ENCODE data around the gene ZCCHC24. TPM values are rescaled to one million over a fixed set of nuclear protein-coding genes. Genes with fewer than 3 reads are reported as not detected.

The ZCCHC24 gene
- total and polyA plus RNA-seq, 2 of the 8 experiments (the other 6 are each of a cell fraction or from before 2014, with no cell fraction given): 3.9 to 6.9 TPM

DNA sequence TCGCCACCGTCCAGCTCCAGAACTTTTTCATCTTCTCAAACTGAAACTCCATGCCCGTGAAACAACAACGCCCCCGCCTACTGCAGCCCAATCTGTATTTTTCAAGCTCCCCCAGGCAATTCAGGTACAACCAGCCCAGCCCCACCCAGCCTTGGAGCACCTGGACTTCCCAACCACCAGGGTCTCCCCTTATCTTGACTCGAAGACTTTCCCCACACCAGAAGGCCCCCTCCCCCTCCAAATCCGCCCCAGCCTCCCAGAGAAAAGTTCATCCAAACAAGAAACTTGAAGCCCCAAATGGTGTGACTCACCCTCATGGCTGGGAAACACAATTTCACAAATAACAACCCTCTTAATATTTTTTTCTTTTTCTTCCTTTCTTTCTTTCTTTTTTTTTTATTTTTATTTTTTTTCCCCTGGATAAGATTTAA, 10.6 kb downstream of the ZCCHC24 start:
- Histone ChIP-seq H2BK20ac (ENCODE audit: low read length) (no peak overlapping the region), H3K27ac (ENCODE audit: low read depth, low read length) (no peak overlapping the region), H3K9me3 (ENCODE audit: insufficient read depth in 2 of 2, low read depth in 1 of 2, low read length in 1 of 2) (no peaks in the 10 kb centered on the region), H3K14ac (ENCODE audit: insufficient read length) (no peak overlapping the region), H3K4me1 (replicated peaks in 1 of 4; ENCODE audit: control insufficient read depth in 3 of 4, insufficient read depth in 4 of 4, low read length in 3 of 4) (peaks cover 0 to 11% (median 5%) of the 10 kb centered on the region in 4 experiments; a peak in 4 of 7 replicates), H3K36me3 (ENCODE audit: control insufficient read depth in 2 of 4, insufficient read depth in 4 of 4, low read length in 3 of 4) (no peaks in the 10 kb centered on the region), H3K4ac (replicated peaks; ENCODE audit: insufficient read length, low read depth, low read length) (no peak overlapping the region), H2AFZ (ENCODE audit: low read length) (no peak overlapping the region), H3K79me1 (ENCODE audit: low read depth, low read length) (no peaks in the 10 kb centered on the region), H2BK15ac (ENCODE audit: low read length) (no peak overlapping the region), H3K23me2 (ENCODE audit: low read depth, low read length) (no peaks in the 10 kb centered on the region), H3K23ac (ENCODE audit: insufficient read length) (no peak overlapping the region), H4K91ac (replicated peaks; ENCODE audit: insufficient read length, low read length) (no peak overlapping the region), H3K27me3 (replicated peaks in 1 of 4; ENCODE audit: control insufficient read depth in 3 of 4, extremely low read depth in 1 of 4, insufficient read depth in 3 of 4, low read length in 3 of 4) (no peaks in the 10 kb centered on the region), H3K18ac (ENCODE audit: extremely low read depth, low read length) (no peak overlapping the region), H3K4me3 (ENCODE audit: extremely low read depth in 1 of 4, insufficient read depth in 2 of 4, low read depth in 3 of 4, low read length in 4 of 4) (no peak overlapping the region), H4K20me1 (replicated peaks in 1 of 2; ENCODE audit: control insufficient read depth in 1 of 2, insufficient read depth in 2 of 2, low read length in 2 of 2) (no peaks in the 10 kb centered on the region), H2BK120ac (replicated peaks; ENCODE audit: low read depth, low read length) (no peak overlapping the region), H4K5ac (ENCODE audit: insufficient read length, low read depth, low read length) (no peak overlapping the region), H2BK12ac (ENCODE audit: low read depth, low read length) (no peak overlapping the region), H4K8ac (ENCODE audit: extremely low read depth, insufficient read depth, low read length) (no peak overlapping the region), H2BK5ac (ENCODE audit: low read depth, low read length) (no peak overlapping the region), H3K4me2 (ENCODE audit: insufficient read depth in 1 of 2, low read depth in 2 of 2, low read length in 2 of 2) (no peak overlapping the region), H3K79me2 (ENCODE audit: control insufficient read depth in 1 of 2, insufficient read depth in 2 of 2, low read length in 2 of 2) (no peaks in the 10 kb centered on the region), H3K56ac (replicated peaks; ENCODE audit: insufficient read length, low read depth, low read length) (no peak overlapping the region), H2AK5ac (ENCODE audit: low read depth, low read length) (no peak overlapping the region), H3K9ac (replicated peaks in 1 of 4; ENCODE audit: extremely low read depth in 1 of 4, low read depth in 3 of 4, low read length in 3 of 4) (no peak overlapping the region)
- POLR2A ChIA-PET (ENCODE audit: partially characterized antibody): interaction anchor here (0.9 to 1.8 kb wide), 2 partner anchors 10 to 12 kb away, joined by 3 to 4 read pairs; no protein-coding TSS in a partner anchor
- WGBS, 2 experiments (ENCODE audit: extremely low coverage in 1 of 2, insufficient coverage in 1 of 2, insufficient read length in 1 of 2, insufficient replicate concordance in 2 of 2, low coverage in 1 of 2, low lambda C conversion rate in 2 of 2, missing lambda C conversion rate in 1 of 2): 85% methylated on average over 7 of the region's 7 CpGs; no CpG with 5 or more reads in 1 of the 2 experiments
- CTCF ChIA-PET (ENCODE audit: partially characterized antibody): interaction anchor here (0.9 to 3.1 kb wide), 12 partner anchors 9 to 60 kb away, joined by 3 to 13 read pairs (median 4); no protein-coding TSS in a partner anchor
- DNase-seq (ENCODE audit: low read depth in 1 of 2, low spot score in 2 of 2) (no peak), FAIRE-seq (no peak)
- TF ChIP-seq CHD1 (IDR thresholded peaks at IDR 0.05; ENCODE audit: low read depth, low read length): no peak
- no peak for TF ChIP-seq SP4 (IDR thresholded peaks at IDR 0.05; ENCODE audit: low read length)
- no peak for TF ChIP-seq POU5F1 (IDR thresholded peaks at IDR 0.05; ENCODE audit: low read depth, low read length)
- TF ChIP-seq TAF1 (IDR thresholded peaks at IDR 0.05; ENCODE audit: low read depth, low read length): no peak
- no peak for TF ChIP-seq KDM1A (IDR thresholded peaks at IDR 0.05; ENCODE audit: borderline replicate concordance, low read length)
- no peak for TF ChIP-seq SAP30 (IDR thresholded peaks at IDR 0.05; ENCODE audit: insufficient read depth, insufficient replicate concordance, low read length)
- no peak for TF ChIP-seq JUND (IDR thresholded peaks at IDR 0.05; ENCODE audit: low read length)
- TF ChIP-seq, protein P1, sequence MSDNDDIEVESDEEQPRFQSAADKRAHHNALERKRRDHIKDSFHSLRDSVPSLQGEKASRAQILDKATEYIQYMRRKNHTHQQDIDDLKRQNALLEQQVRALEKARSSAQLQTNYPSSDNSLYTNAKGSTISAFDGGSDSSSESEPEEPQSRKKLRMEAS (IDR thresholded peaks at IDR 0.05): no peak
- TF ChIP-seq CEBPB (IDR thresholded peaks at IDR 0.05; ENCODE audit: low read depth, low read length): no peak
- TF ChIP-seq SIN3A (conservative IDR thresholded peaks at IDR 0.05 in 1 of 2, IDR thresholded peaks at IDR 0.05 in 1 of 2; ENCODE audit: low read depth in 1 of 2, low read length in 2 of 2): no peak
- TF ChIP-seq TEAD4 (IDR thresholded peaks at IDR 0.05; ENCODE audit: low read depth, low read length): no peak
- TF ChIP-seq CREB1 (IDR thresholded peaks at IDR 0.05): no peak
